HepG2 (cell line): Measurements from ENCODE around the gene SLC9C2.

Source experiments
- IRF1 ChIP-seq: sonication (generic); formaldehyde crosslinking; IDR thresholded peaks from 2 replicates; pipeline ENCODE4 v1.4.0; 2020; ENCODE audit warnings: low read depth, mild to moderate bottlenecking, missing genetic modification reagents
- POLR2A ChIP-seq, 2 experiments: IDR thresholded peaks; 2 replicates each; pipeline ENCODE4 v1.6.1; 2011; ENCODE audit warnings: low read depth in 2 of 2, low read length in 2 of 2, mild to moderate bottlenecking in 1 of 2, moderate library complexity in 1 of 2; ENCODE audit not compliant: insufficient read depth in 1 of 2
- ZNF670 ChIP-seq: sonication (generic); formaldehyde crosslinking; IDR thresholded peaks from 2 replicates; pipeline ENCODE4 v1.8.0; 2022; ENCODE audit warnings: mild to moderate bottlenecking, missing genetic modification reagents, borderline replicate concordance

- TF ChIP-seq ZNF670 (no peak), POLR2A (IDR thresholded peaks at IDR 0.05; ENCODE audit: insufficient read depth in 1 of 2, low read depth in 2 of 2, low read length in 2 of 2) (no peak), IRF1 (CRISPR knock-in tag) (no peak)
Measured at GRCh38 chr1:173532237-173532636, 70.6 kb downstream of the SLC9C2 start.
